ENCODE results near the gene TRAF3IP3.

Gene TRAF3IP3

GRCh38 chr1:209768354-209768774 lies 12.5 kb downstream of the TRAF3IP3 start:
- TF ChIP-seq CTCF (conservative IDR thresholded peaks at IDR 0.05): no peak
- no peak overlapping the region for H3K27ac ChIP-seq

- no peak for TF ChIP-seq CTCF (conservative IDR thresholded peaks at IDR 0.05)
- H3K27ac ChIP-seq: no peak overlapping the region
These were observed 13.5 kb downstream of the TRAF3IP3 start for GRCh38 chr1:209769171-209769904.

- H3K27ac ChIP-seq: no peak overlapping the region
- no peak for TF ChIP-seq CTCF (conservative IDR thresholded peaks at IDR 0.05)
These were observed 14.1 kb downstream of the TRAF3IP3 start for GRCh38 chr1:209769971-209770370.

GRCh38 chr1:209770636-209771415 lies 15.0 kb downstream of the TRAF3IP3 start:
- TF ChIP-seq CTCF (conservative IDR thresholded peaks at IDR 0.05): no peak

GRCh38 chr1:209772126-209772525 lies 16.3 kb downstream of the TRAF3IP3 start:
- H3K27ac ChIP-seq: no peak overlapping the region
- no peak for TF ChIP-seq CTCF (conservative IDR thresholded peaks at IDR 0.05)

More at GRCh38 chr1:209770636-209771415, 15.0 kb downstream of the TRAF3IP3 start:
- no peak overlapping the region for H3K27ac ChIP-seq

GRCh38 chr1:209774592-209774991 lies 18.7 kb downstream of the TRAF3IP3 start:
- no peak overlapping the region for H3K27ac ChIP-seq
- no peak for TF ChIP-seq CTCF (conservative IDR thresholded peaks at IDR 0.05)

- no peak overlapping the region for H3K27ac ChIP-seq
- TF ChIP-seq CTCF (conservative IDR thresholded peaks at IDR 0.05): no peak
These were observed 19.8 kb downstream of the TRAF3IP3 start for GRCh38 chr1:209775678-209776077.
